Liver (tissue), 9 donors: ENCODE measurements around the gene TMUB1. TPM values are rescaled to one million over a fixed set of nuclear protein-coding genes. Genes with fewer than 3 reads are reported as not detected.
A peak's percentile ranks its signal among the peaks of the same experiment; 100 is the strongest.

Source experiments
- DNase-seq: peaks from one replicate; pipeline ENCODE4 v3.0.0-alpha.2; 2017; ENCODE audit warnings: low spot score
- H3K27ac ChIP-seq, 2 donors: one replicate each; pipeline ENCODE4 v1.7.0; 2013; ENCODE audit warnings: inconsistent platforms in 2 of 2, low read length in 2 of 2, control low read depth in 1 of 2, low read depth in 1 of 2, mild to moderate bottlenecking in 1 of 2
- H3K27me3 ChIP-seq, 4 donors: one replicate each; pipeline versions ENCODE4 v1.6.1 to v1.7.0; 2013; ENCODE audit warnings: low read length in 3 of 4, inconsistent platforms in 1 of 4, mild to moderate bottlenecking in 1 of 4, moderate library complexity in 1 of 4; ENCODE audit not compliant: control insufficient read depth in 4 of 4, insufficient read depth in 4 of 4
- H3K36me3 ChIP-seq, 4 donors: one replicate each; pipeline versions ENCODE4 v1.6.1 to v1.7.0; 2013; ENCODE audit warnings: low read length in 3 of 4, mild to moderate bottlenecking in 3 of 4, low read depth in 1 of 4, moderate library complexity in 1 of 4; ENCODE audit not compliant: control insufficient read depth in 4 of 4, insufficient read depth in 3 of 4
- H3K4me1 ChIP-seq, 4 donors: one replicate each; pipeline versions ENCODE4 v1.6.1 to v1.7.0; 2013; ENCODE audit warnings: low read length in 3 of 4, mild to moderate bottlenecking in 3 of 4, moderate library complexity in 1 of 4; ENCODE audit not compliant: control insufficient read depth in 4 of 4, insufficient read depth in 4 of 4
- H3K4me3 ChIP-seq, 3 donors: one replicate each; pipeline versions ENCODE4 v1.6.1 to v1.7.0; 2013; ENCODE audit warnings: low read length in 3 of 3, control low read depth in 1 of 3, low read depth in 1 of 3, mild to moderate bottlenecking in 1 of 3
- H3K9ac ChIP-seq, 2 donors: one replicate each; pipeline ENCODE4 v1.7.0; 2013; ENCODE audit warnings: low read length in 2 of 2, mild to moderate bottlenecking in 2 of 2, moderate library complexity in 2 of 2, control low read depth in 1 of 2, low read depth in 1 of 2
- H3K9me3 ChIP-seq, 4 donors: one replicate each; pipeline versions ENCODE4 v1.6.1 to v1.7.0; 2013; ENCODE audit warnings: low read length in 3 of 4; ENCODE audit not compliant: control insufficient read depth in 4 of 4
- EGR1 ChIP-seq, 2 donors: IDR thresholded peaks; 2 replicates each; pipeline ENCODE4 v1.6.1; 2016 to 2018; ENCODE audit warnings: antibody characterized with exemption in 2 of 2, low read depth in 2 of 2
- FOXA1 ChIP-seq: IDR thresholded peaks from 2 replicates; pipeline ENCODE4 v1.6.1; 2016; ENCODE audit warnings: antibody characterized with exemption
- HNF4A ChIP-seq, 2 donors: conservative IDR thresholded peaks; 2 replicates each; pipeline ENCODE4 v1.6.1; 2016; ENCODE audit warnings: antibody characterized with exemption in 2 of 2, mild to moderate bottlenecking in 2 of 2
- RAD21 ChIP-seq, 2 donors: IDR thresholded peaks; 2 replicates each; pipeline ENCODE4 v1.6.1; 2016; ENCODE audit warnings: antibody characterized with exemption in 2 of 2, mild to moderate bottlenecking in 2 of 2
- WGBS: extraction: QIAGEN DNeasy Blood & Tissue Kit; methylation state at CpG from one replicate; pipeline ENCODE4 v1.1.7; 2013; 5-methylcytosine and 5-hydroxymethylcytosine counted together
- polyA plus RNA-seq, 2 donors: library from polyadenylated mRNA; stranded (reverse) in 1 of 2; unstranded in 1 of 2; fragments of 200-250 nt in 1 of 2; fragments of >200 nt in 1 of 2; fragmentation: Nextera tagmentation in 1 of 2; extraction: Ambion mirVana in 1 of 2; gene quantifications; one replicate each; pipeline versions ENCODE4 v1.2.1 to v1.2.3, GENCODE V29; 2013 to 2015
- total RNA-seq, 2 donors: library from RNA; depleted of rRNA; stranded (reverse); fragments of >200 nt; gene quantifications; one replicate each; pipeline ENCODE4 v1.2.3, GENCODE V29; 2014
- TF ChIP-seq, protein P1 (sequence below): fragments of 150-350 bp; IDR thresholded peaks from 2 replicates; pipeline ENCODE4 v1.5.1; 2017; ENCODE audit warnings: improper control_type of control experiment, low read depth, low read length; ENCODE audit not compliant: missing input control
- TF ChIP-seq, protein P2 (sequence below): IDR thresholded peaks from 2 replicates; pipeline ENCODE4 v1.6.1; 2016; ENCODE audit warnings: antibody characterized with exemption
- TF ChIP-seq, protein P3 (sequence below): IDR thresholded peaks from 2 replicates; pipeline ENCODE4 v1.6.1; 2016; ENCODE audit warnings: antibody characterized with exemption
- donor health status: healthy.
- donor health status: healthy.
- donor health status: healthy.
- donor health status: healthy.
- donor health status: healthy.

TMUB1 gene
- total and polyA plus RNA-seq, 4 donors: 15.1 to 51.7 (median 30.5) TPM

DNA sequence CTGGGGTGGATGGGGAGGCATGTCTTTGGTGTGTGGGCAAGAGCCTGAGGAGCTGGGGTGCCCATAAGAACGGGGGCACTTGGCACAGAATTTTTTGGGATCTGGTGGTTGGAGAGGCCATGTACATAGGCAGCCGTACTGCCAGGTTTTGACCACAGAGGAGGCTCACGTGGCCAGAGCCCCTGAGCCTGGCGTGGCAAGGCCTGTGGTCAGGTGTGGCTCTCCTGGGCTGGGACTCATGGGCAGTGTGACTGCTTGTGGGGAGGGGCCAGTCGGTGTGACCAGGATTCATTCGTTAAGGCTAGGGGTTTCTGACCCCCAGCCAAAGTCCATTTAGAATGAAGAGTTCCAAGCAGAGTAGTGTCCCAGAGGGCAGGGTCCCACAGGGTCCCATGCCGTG, 41.2 kb upstream of the TMUB1 start:
- TF ChIP-seq FOXA1: no peak
- 87% methylated on average over 7 of the region's 7 CpGs for WGBS
- Histone ChIP-seq H3K9me3 (no peaks in the 10 kb centered on the region), H3K9ac (no peak overlapping the region), H3K4me1 (no peaks in the 10 kb centered on the region), H3K4me3 (no peak overlapping the region), H3K36me3 (peaks cover 2 to 30% (median 14%) of the 10 kb centered on the region in 4 donors), H3K27ac (no peak overlapping the region), H3K27me3 (no peaks in the 10 kb centered on the region)
- no peak for DNase-seq

DNA sequence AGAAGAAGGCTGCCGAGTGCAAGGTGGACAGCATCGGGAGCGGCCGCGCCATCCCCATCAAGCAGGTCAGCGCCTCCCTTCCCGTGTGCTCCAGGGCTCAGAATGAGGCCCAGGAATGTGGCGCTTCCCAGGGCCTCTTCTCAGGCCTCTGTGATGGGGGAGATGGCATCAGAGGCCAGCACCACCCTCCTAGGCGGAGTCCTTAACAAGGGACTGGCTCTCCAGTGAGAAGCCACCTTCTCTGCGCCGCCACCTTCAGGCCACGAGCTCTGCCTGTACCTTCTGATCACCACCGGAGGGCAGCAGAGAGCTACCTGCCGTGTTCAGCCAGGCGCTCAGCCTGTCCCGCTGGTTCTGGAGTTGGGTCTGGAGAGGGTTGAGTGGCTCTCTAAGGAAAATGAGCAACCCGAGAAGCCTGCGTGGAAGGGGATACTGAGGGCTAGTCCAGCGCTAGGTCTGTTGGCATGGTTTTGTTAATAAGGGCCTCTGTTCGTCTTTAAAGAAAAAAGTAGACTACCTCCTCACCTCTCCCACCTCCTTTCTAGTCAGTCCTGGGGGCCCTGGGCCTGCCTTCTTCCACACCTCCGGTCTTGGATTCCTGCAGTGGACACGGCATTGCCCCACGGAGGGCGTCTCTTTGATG, 40.6 kb upstream of the TMUB1 start:
- Histone ChIP-seq H3K27ac (peak overlapping the region in 1 of 2 donors; percentile 32), H3K27me3 (no peaks in the 10 kb centered on the region), H3K9me3 (no peaks in the 10 kb centered on the region), H3K4me1 (no peaks in the 10 kb centered on the region), H3K9ac (no peak overlapping the region), H3K36me3 (peaks cover 7 to 34% (median 14%) of the 10 kb centered on the region in 4 donors), H3K4me3 (no peak overlapping the region)
- TF ChIP-seq, protein P1, sequence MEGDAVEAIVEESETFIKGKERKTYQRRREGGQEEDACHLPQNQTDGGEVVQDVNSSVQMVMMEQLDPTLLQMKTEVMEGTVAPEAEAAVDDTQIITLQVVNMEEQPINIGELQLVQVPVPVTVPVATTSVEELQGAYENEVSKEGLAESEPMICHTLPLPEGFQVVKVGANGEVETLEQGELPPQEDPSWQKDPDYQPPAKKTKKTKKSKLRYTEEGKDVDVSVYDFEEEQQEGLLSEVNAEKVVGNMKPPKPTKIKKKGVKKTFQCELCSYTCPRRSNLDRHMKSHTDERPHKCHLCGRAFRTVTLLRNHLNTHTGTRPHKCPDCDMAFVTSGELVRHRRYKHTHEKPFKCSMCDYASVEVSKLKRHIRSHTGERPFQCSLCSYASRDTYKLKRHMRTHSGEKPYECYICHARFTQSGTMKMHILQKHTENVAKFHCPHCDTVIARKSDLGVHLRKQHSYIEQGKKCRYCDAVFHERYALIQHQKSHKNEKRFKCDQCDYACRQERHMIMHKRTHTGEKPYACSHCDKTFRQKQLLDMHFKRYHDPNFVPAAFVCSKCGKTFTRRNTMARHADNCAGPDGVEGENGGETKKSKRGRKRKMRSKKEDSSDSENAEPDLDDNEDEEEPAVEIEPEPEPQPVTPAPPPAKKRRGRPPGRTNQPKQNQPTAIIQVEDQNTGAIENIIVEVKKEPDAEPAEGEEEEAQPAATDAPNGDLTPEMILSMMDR: peak; percentile 93
- TF ChIP-seq EGR1 (IDR thresholded peaks at IDR 0.05; ENCODE audit: low read depth in 2 of 2) (no peak), RAD21 (IDR thresholded peaks at IDR 0.05) (peak; percentile 83 to 90), HNF4A (conservative IDR thresholded peaks at IDR 0.05) (no peak)
- TF ChIP-seq, protein P2, sequence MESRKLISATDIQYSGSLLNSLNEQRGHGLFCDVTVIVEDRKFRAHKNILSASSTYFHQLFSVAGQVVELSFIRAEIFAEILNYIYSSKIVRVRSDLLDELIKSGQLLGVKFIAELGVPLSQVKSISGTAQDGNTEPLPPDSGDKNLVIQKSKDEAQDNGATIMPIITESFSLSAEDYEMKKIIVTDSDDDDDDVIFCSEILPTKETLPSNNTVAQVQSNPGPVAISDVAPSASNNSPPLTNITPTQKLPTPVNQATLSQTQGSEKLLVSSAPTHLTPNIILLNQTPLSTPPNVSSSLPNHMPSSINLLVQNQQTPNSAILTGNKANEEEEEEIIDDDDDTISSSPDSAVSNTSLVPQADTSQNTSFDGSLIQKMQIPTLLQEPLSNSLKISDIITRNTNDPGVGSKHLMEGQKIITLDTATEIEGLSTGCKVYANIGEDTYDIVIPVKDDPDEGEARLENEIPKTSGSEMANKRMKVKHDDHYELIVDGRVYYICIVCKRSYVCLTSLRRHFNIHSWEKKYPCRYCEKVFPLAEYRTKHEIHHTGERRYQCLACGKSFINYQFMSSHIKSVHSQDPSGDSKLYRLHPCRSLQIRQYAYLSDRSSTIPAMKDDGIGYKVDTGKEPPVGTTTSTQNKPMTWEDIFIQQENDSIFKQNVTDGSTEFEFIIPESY: no peak
- peak; percentile 87 for DNase-seq
- 53% methylated on average over 24 of the region's 24 CpGs for WGBS

DNA sequence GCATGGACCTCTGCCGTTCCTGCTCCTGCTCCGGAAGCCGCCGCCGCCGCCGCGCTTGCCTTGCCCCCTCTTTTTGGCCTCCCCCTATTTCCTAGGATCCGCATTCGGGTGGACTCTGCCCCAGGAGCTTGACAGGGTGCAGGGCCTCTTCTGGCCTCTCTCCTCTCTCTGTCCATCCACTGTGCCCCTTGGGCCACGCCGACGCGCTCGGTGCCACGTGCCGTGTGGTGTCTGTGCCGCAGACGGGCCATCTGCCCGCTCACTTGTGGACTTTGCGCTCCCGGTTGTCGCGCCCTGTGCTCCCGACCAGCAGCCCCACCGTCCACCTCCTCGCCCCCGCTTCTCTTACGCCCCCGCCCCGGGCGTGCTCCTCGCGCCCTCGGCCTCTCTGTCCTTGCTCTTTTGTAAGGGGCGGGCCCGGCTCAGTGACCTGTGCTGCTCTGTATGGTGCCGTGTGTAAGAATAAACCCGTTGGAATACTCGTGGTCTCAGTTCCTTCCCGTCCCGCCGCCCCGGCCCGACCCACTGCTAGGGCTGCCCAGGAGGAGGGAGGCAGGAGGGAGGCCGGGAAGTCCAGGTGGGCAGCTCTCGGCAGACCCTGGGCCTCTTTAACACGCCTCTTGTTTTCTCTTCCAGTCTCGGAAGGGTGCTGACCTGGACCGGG, 40.0 kb upstream of the TMUB1 start:
- Histone ChIP-seq H3K4me1 (no peaks in the 10 kb centered on the region), H3K4me3 (no peak overlapping the region), H3K36me3 (peaks cover 7 to 34% (median 12%) of the 10 kb centered on the region in 4 donors), H3K27ac (peak overlapping the region in 1 of 2 donors; percentile 32), H3K27me3 (no peaks in the 10 kb centered on the region), H3K9me3 (no peaks in the 10 kb centered on the region), H3K9ac (no peak overlapping the region)
- DNase-seq: no peak
- TF ChIP-seq HNF4A (conservative IDR thresholded peaks at IDR 0.05): peak in 1 of 2 donors; percentile 4
- TF ChIP-seq, protein P3, sequence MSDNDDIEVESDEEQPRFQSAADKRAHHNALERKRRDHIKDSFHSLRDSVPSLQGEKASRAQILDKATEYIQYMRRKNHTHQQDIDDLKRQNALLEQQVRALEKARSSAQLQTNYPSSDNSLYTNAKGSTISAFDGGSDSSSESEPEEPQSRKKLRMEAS: no peak
- 92% methylated on average over 50 of the region's 50 CpGs for WGBS
